GM12878 (cell line): ENCODE measurements around the gene ZNF668. TPM values are rescaled to one million over a fixed set of nuclear protein-coding genes. Genes with fewer than 3 reads are reported as not detected.

ENCODE experiments used
- ATAC-seq: fragments of 200-7000 bp; cut with Tn5 transposase; 3 replicates; pipeline ENCODE4 v1.9.1; 2020; ENCODE audit warnings: mild to moderate bottlenecking, moderate library complexity
- BruUV-seq: library from RNA; stranded (reverse); fragments of 400-500 nt; replicated peaks from 2 replicates; lab custom pipeline; 2021; lab: Mats Ljungman, UMichigan
- CTCF ChIA-PET: fragments of 300-600 bp; sonication (Branson Sonifier 250); formaldehyde crosslinking; extraction: SDS; loops from one replicate; lab custom pipeline; 2021; ENCODE audit warnings: inconsistent platforms; lab: Yijun Ruan, JAX
- POLR2A ChIA-PET: fragments of 350-600 bp; formaldehyde crosslinking; extraction: SDS; loops from one replicate; lab custom pipeline; 2021; ENCODE audit warnings: inconsistent platforms; lab: Charles Lee
- RAD21 ChIA-PET: fragments of 300-600 bp; sonication (Branson Sonifier 250); formaldehyde crosslinking; loops from one replicate; lab custom pipeline; 2023; ENCODE audit warnings: antibody characterized with exemption; ENCODE audit not compliant: unreplicated experiment; lab: Charles Lee
- SMC1A ChIA-PET: fragments of 300-600 bp; sonication (Branson Sonifier 250); formaldehyde crosslinking; loops from one replicate; lab custom pipeline; 2023; ENCODE audit not compliant: unreplicated experiment, uncharacterized antibody; lab: Charles Lee
- DNase-seq: peaks from one replicate; pipeline ENCODE4 v3.0.0-alpha.2; 2011; ENCODE audit warnings: low read depth, low spot score
- FAIRE-seq: peaks from 3 replicates; lab custom pipeline; 2011; peaks lifted over from hg19 to GRCh38; lab: Jason Lieb, UNC
- H2AFZ ChIP-seq: 2 replicates; pipeline ENCODE4 v1.6.0; 2011; ENCODE audit warnings: low read depth, low read length, control low read depth; ENCODE audit not compliant: control insufficient read depth
- H3K27ac ChIP-seq: 2 replicates; pipeline ENCODE4 v1.5.1; 2011; ENCODE audit warnings: control low read depth; ENCODE audit not compliant: control insufficient read depth, insufficient read depth
- H3K27me3 ChIP-seq, 2 experiments: replicated peaks in 1 of 2; 2 replicates each; pipeline versions ENCODE4 v1.6.0 to v1.6.1; 2011; ENCODE audit warnings: low read length in 1 of 2; ENCODE audit not compliant: control insufficient read depth in 2 of 2, insufficient read depth in 2 of 2
- H3K36me3 ChIP-seq, 2 experiments: 2 replicates each; pipeline ENCODE4 v1.5.1; 2011; ENCODE audit warnings: low read length in 1 of 2; ENCODE audit not compliant: control insufficient read depth in 2 of 2, insufficient read depth in 2 of 2
- H3K4me1 ChIP-seq: 2 replicates; pipeline ENCODE4 v1.6.1; 2011; ENCODE audit warnings: mild to moderate bottlenecking, low read length, moderate library complexity, mixed read lengths; ENCODE audit not compliant: control insufficient read depth, insufficient read depth
- H3K4me2 ChIP-seq: 2 replicates; pipeline ENCODE4 v1.6.0; 2011; ENCODE audit warnings: control low read depth; ENCODE audit not compliant: control insufficient read depth, insufficient read depth
- H3K4me3 ChIP-seq: fragments of 200-600 bp; sonication (generic); 2 replicates; pipeline ENCODE4 v1.5.1; 2016
- H3K79me2 ChIP-seq: 2 replicates; pipeline ENCODE4 v1.6.0; 2011; ENCODE audit warnings: low read length; ENCODE audit not compliant: control insufficient read depth, insufficient read depth
- H3K9ac ChIP-seq: 2 replicates; pipeline ENCODE4 v1.8.0; 2011; ENCODE audit warnings: low read length, control low read depth, mixed read lengths; ENCODE audit not compliant: control insufficient read depth, insufficient read depth
- H3K9me3 ChIP-seq: replicated peaks from 3 replicates; pipeline ENCODE4 v1.5.1; 2011; ENCODE audit warnings: mild to moderate bottlenecking, low read length; ENCODE audit not compliant: control insufficient read depth, insufficient read depth
- H4K20me1 ChIP-seq: 2 replicates; pipeline ENCODE4 v1.6.0; 2011; ENCODE audit not compliant: control insufficient read depth, insufficient read depth
- ASH2L ChIP-seq: fragments of 300-600, 200-600 bp; sonication (generic); IDR thresholded peaks from 2 replicates; pipeline ENCODE4 v1.6.1; 2017; ENCODE audit warnings: low read depth, mild to moderate bottlenecking, borderline replicate concordance
- ATF2 ChIP-seq: IDR thresholded peaks from 2 replicates; pipeline ENCODE4 v1.6.1; 2012; ENCODE audit warnings: low read length, inconsistent platforms
- ATF3 ChIP-seq: IDR thresholded peaks from 2 replicates; pipeline ENCODE4 v1.6.1; 2011; ENCODE audit warnings: low read depth, mild to moderate bottlenecking, low read length, moderate library complexity, borderline replicate concordance; ENCODE audit errors: extremely low read depth
- ATF7 ChIP-seq: fragments of 450-650 bp; IDR thresholded peaks from 2 replicates; pipeline ENCODE4 v1.6.1; 2016; ENCODE audit warnings: low read depth, mild to moderate bottlenecking
- CEBPB ChIP-seq, 2 experiments: fragments of 150-350 bp in 1 of 2; IDR thresholded peaks; 2 replicates each; pipeline ENCODE4 v1.6.1; 2012 to 2014; ENCODE audit warnings: low read depth in 2 of 2, low read length in 2 of 2, borderline replicate concordance in 1 of 2, inconsistent platforms in 1 of 2
- HDAC2 ChIP-seq: fragments of 200-600 bp; sonication (generic); IDR thresholded peaks from 2 replicates; pipeline ENCODE4 v1.6.1; 2017
- KAT2A ChIP-seq: conservative IDR thresholded peaks from 2 replicates; pipeline ENCODE4 v1.6.1; 2011; ENCODE audit warnings: low read depth, low read length; ENCODE audit not compliant: control insufficient read depth
- NR2C2 ChIP-seq: IDR thresholded peaks from 2 replicates; pipeline ENCODE4 v1.6.1; 2011; ENCODE audit warnings: borderline replicate concordance, low read depth; ENCODE audit not compliant: control insufficient read depth, insufficient read length
- NR2F1 ChIP-seq: fragments of 450-650 bp; conservative IDR thresholded peaks from 2 replicates; pipeline ENCODE4 v1.6.1; 2017; ENCODE audit warnings: mild to moderate bottlenecking
- PML ChIP-seq: IDR thresholded peaks from 2 replicates; pipeline ENCODE4 v1.6.1; 2012; ENCODE audit warnings: low read length, inconsistent platforms
- POLR2A ChIP-seq: IDR thresholded peaks from 2 replicates; pipeline ENCODE4 v1.6.1; 2011; ENCODE audit warnings: low read depth, mild to moderate bottlenecking, low read length
- POLR2AphosphoS5 ChIP-seq: IDR thresholded peaks from 2 replicates; pipeline ENCODE4 v1.6.1; 2011; ENCODE audit warnings: mild to moderate bottlenecking, low read length, inconsistent platforms
- RB1 ChIP-seq: fragments of 450-650 bp; formaldehyde crosslinking; IDR thresholded peaks from 2 replicates; pipeline ENCODE4 v1.6.1; 2017; ENCODE audit warnings: mild to moderate bottlenecking, borderline replicate concordance
- SMARCA5 ChIP-seq: fragments of 450-650 bp; IDR thresholded peaks from 2 replicates; pipeline ENCODE4 v1.6.1; 2017; ENCODE audit warnings: mild to moderate bottlenecking
- SREBF1 ChIP-seq: IDR thresholded peaks from 2 replicates; pipeline ENCODE4 v1.6.1; 2012; ENCODE audit warnings: mild to moderate bottlenecking, low read length
- STAT1 ChIP-seq: fragments of 450-650 bp; conservative IDR thresholded peaks from 2 replicates; pipeline ENCODE4 v1.6.1; 2014; ENCODE audit warnings: antibody characterized with exemption, mild to moderate bottlenecking
- SUZ12 ChIP-seq: fragments of 200-600 bp; sonication (generic); IDR thresholded peaks from one replicate; pipeline ENCODE4 v1.6.1; 2018; ENCODE audit warnings: antibody characterized with exemption, mild to moderate bottlenecking; ENCODE audit not compliant: unreplicated experiment
- WGBS: methylation state at CpG from one replicate; pipeline ENCODE4 v1.1.6; 2016; ENCODE audit warnings: low lambda C conversion rate; ENCODE audit not compliant: insufficient replicate concordance, insufficient coverage; ENCODE audit errors: missing lambda C conversion rate; 5-methylcytosine and 5-hydroxymethylcytosine counted together
- in situ Hi-C: fragments of 300-500 bp; cut with MboI; formaldehyde crosslinking; loops from 9 replicates; pipeline ENCODE4 v1.14.3; 2018; ENCODE audit warnings: mixed read lengths
- intact Hi-C: fragments of 100-400 bp; cut with micrococcal nuclease; formaldehyde crosslinking; loops from one replicate; pipeline ENCODE4 v1.14.2; 2022; ENCODE audit not compliant: unreplicated experiment
- polyA plus RNA-seq, 11 experiments: library from polyadenylated mRNA; depleted of rRNA in 4 of 11; unstranded in 6 of 11; stranded (reverse) in 5 of 11; fragments of >200 nt; fragmentation: Nextera tagmentation in 4 of 11; fragmentation: Illumina TruSeq in 1 of 11; extraction: Ambion mirVana in 4 of 11; extraction: Trizol in 1 of 11; gene quantifications; 1 replicate in 1 of 11; 2 replicates in 10 of 11; pipeline versions ENCODE4 v1.2.1 to v1.2.3, GENCODE V29; 2011 to 2016; ENCODE audit warnings: inconsistent platforms in 2 of 11, missing spikeins in 2 of 11, low read depth in 1 of 11
- total RNA-seq, 4 experiments: library from RNA; depleted of rRNA in 3 of 4; stranded (reverse); fragments of >200 nt in 3 of 4; fragmentation: Illumina TruSeq in 1 of 4; extraction: Trizol in 1 of 4; gene quantifications; 2 replicates each; pipeline versions ENCODE4 v1.2.1 to v1.2.3, GENCODE V29; 2013 to 2021

Gene ZNF668
- total and polyA plus RNA-seq, 10 of the 15 experiments (the other 5 are each of a cell fraction or from before 2014, with no cell fraction given) = 0.05 to 20.7 (median 10.0) TPM; not detected in 1

GRCh38 chr16:31090540-31090939 lies 16.5 kb upstream of the ZNF668 start:
- TF ChIP-seq ASH2L (no peak), CEBPB (IDR thresholded peaks at IDR 0.05; ENCODE audit: borderline replicate concordance in 1 of 2, low read depth in 2 of 2, low read length in 2 of 2) (no peak)
- Histone ChIP-seq H3K36me3 (peaks cover 2% of the 10 kb centered on the region in 2 experiments; a peak in 3 of 4 replicates), H3K27ac (no peak overlapping the region), H3K79me2 (peaks cover 20% of the 10 kb centered on the region), H3K27me3 (no peaks in the 10 kb centered on the region), H2AFZ (no peak overlapping the region), H3K4me2 (no peak overlapping the region), H3K4me3 (no peak overlapping the region), H3K9me3 (no peaks in the 10 kb centered on the region), H3K9ac (no peak overlapping the region), H3K4me1 (peaks cover 4% of the 10 kb centered on the region), H4K20me1 (no peaks in the 10 kb centered on the region)
- no TSS peak for BruUV-seq
- CTCF ChIA-PET = interaction anchor here (1.5 kb wide), 1 partner anchor 20 kb away, joined by 4 read pairs; no protein-coding TSS in a partner anchor
- 97% methylated on average over 2 of the region's 2 CpGs for WGBS
- SMC1A ChIA-PET = no interaction called here
- FAIRE-seq (no peak), DNase-seq (no peak), ATAC-seq (no peak)
- POLR2A ChIA-PET = no interaction called here
- in situ Hi-C loops (no loop called here), intact Hi-C loops (loop anchor here (5.0 to 10.0 kb wide), 2 partner anchors 136 to 352 kb away; partner anchors contain the start of genes SETD1A and ZNF843)
- RAD21 ChIA-PET = no interaction called here

- Histone ChIP-seq H3K36me3 (peaks cover 2% of the 10 kb centered on the region in 2 experiments; a peak in 3 of 4 replicates), H2AFZ (no peak overlapping the region), H3K4me1 (no peaks in the 10 kb centered on the region), H3K9me3 (no peaks in the 10 kb centered on the region), H3K4me2 (no peak overlapping the region), H3K9ac (no peak overlapping the region), H3K27me3 (no peaks in the 10 kb centered on the region), H3K4me3 (no peak overlapping the region), H3K79me2 (peaks cover 15% of the 10 kb centered on the region), H4K20me1 (no peaks in the 10 kb centered on the region; the same call in 1 of the 2 replicates), H3K27ac (no peak overlapping the region)
- TF ChIP-seq SUZ12 (no peak), ATF2 (no peak), POLR2AphosphoS5 (no peak), PML (no peak), ATF3 (no peak), SREBF1 (no peak), ATF7 (no peak), SMARCA5 (no peak), KAT2A (no peak), STAT1 (no peak), HDAC2 (no peak), POLR2A (no peak), NR2C2 (no peak), RB1 (no peak), NR2F1 (no peak)
- ChIA-PET SMC1A (no interaction called here), RAD21 (no interaction called here), POLR2A (no interaction called here), CTCF (no interaction called here)
- ATAC-seq (no peak), DNase-seq (no peak), FAIRE-seq (no peak)
- in situ Hi-C loops (no loop called here), intact Hi-C loops (no loop called here)
- no TSS peak for BruUV-seq
- 96% methylated on average over 8 of the region's 8 CpGs for WGBS
Observed at GRCh38 chr16:31089199-31089598, 15.2 kb upstream of the ZNF668 start.
